AG10803 (cell line): ENCODE results near the gene DDAH1.
"Not testable (repeated sequence)": the region's sequence is repeated elsewhere in the genome, so short reads cannot be mapped to it uniquely, and the experiment has no call there.

Source experiments
- DNase-seq: peaks from one replicate; pipeline ENCODE4 v3.0.0; 2010; ENCODE audit warnings: low read depth
- H3K4me3 ChIP-seq: 2 replicates; pipeline ENCODE4 v1.5.1; 2011; ENCODE audit warnings: mild to moderate bottlenecking, low read length, control low read depth
- TF ChIP-seq, protein P1 (sequence below): conservative IDR thresholded peaks from 2 replicates; pipeline ENCODE4 v1.5.1; 2011; ENCODE audit warnings: mild to moderate bottlenecking, low read length, control low read depth, inconsistent platforms

Gene DDAH1

DNA sequence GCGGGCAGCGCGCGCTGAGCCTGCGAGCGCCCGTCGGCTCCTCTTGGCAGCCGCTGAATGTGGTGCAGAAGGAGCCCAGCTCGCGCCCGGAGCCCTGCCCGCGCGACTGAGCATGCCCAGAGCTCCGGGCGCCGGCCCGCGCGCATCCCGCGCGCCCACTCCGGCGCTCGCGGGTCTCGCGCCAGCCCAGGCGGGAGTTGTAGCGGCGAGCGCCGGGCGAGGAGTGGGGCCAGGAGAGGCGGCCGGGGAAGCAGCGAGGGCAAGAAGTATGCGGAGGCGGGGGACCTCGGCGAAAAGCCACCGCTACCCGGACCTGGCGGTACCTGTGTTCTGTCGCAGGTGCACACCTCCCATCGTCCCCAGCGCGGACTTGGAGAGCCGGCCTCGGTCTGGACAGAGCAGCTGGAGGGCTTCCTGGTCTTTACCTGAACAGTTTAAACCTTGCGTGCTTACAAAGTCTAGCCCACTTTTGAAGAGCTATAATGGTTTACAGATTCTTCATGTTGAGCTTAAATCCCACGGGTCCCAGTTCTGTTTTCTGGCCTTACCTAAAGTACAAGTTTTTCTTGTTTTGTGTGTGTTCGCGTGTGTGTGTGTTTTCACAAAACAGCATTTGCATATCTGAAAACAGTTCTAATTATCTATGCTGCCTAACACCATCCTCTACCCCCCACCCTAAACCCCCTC, at the start of gene DDAH1:
Gene DDAH1 (minus strand): TSS at position 61 of the 687 bp plus-strand sequence. CDS start 114 bp downstream, outside the sequence.
- H3K4me3 ChIP-seq: peak within 1 kb of the TSS; percentile 76
- TF ChIP-seq, protein P1, sequence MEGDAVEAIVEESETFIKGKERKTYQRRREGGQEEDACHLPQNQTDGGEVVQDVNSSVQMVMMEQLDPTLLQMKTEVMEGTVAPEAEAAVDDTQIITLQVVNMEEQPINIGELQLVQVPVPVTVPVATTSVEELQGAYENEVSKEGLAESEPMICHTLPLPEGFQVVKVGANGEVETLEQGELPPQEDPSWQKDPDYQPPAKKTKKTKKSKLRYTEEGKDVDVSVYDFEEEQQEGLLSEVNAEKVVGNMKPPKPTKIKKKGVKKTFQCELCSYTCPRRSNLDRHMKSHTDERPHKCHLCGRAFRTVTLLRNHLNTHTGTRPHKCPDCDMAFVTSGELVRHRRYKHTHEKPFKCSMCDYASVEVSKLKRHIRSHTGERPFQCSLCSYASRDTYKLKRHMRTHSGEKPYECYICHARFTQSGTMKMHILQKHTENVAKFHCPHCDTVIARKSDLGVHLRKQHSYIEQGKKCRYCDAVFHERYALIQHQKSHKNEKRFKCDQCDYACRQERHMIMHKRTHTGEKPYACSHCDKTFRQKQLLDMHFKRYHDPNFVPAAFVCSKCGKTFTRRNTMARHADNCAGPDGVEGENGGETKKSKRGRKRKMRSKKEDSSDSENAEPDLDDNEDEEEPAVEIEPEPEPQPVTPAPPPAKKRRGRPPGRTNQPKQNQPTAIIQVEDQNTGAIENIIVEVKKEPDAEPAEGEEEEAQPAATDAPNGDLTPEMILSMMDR: no peak
- peak; percentile 65 for DNase-seq

DNA sequence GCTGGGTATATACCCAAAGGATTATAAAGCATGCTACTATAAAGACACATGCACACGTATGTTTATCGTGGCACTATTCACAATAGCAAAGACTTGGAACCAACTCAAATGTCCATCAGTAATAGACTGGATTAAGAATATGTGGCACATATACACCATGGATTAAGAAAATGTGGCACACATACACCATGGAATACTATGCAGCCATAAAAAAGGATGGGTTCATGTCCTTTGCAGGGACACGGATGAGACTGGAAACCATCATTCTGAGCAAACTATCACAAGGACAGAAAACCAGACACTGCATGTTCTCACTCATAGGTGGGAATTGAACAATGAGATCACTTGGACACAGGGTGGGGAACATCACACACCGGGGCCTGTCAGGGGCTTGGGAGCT, 49.0 kb upstream of the DDAH1 start:
- DNase-seq, H3K4me3 ChIP-seq: not testable (repeated sequence)

DNA sequence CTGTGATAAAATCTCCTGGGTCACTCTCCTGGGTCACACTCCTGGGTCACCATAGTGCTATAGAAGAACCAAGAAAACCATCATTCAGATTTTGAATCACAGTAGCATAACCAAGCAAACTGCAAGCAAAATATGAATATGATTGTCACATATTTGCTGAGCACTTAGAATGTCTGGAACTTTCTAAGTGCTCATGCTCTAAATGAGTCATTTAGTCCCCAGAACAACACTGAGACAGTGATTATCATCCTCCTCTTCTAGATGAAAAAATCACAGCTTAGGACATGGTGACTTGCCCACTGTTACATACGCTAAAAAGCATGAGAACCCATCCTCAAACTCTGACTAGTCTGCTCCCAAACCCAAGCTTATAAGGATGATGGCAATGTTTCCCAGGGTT, 39.5 kb upstream of the DDAH1 start:
- peak; percentile 37 for DNase-seq
- TF ChIP-seq, protein P1: no peak
- H3K4me3 ChIP-seq: no peak overlapping the region

DNA sequence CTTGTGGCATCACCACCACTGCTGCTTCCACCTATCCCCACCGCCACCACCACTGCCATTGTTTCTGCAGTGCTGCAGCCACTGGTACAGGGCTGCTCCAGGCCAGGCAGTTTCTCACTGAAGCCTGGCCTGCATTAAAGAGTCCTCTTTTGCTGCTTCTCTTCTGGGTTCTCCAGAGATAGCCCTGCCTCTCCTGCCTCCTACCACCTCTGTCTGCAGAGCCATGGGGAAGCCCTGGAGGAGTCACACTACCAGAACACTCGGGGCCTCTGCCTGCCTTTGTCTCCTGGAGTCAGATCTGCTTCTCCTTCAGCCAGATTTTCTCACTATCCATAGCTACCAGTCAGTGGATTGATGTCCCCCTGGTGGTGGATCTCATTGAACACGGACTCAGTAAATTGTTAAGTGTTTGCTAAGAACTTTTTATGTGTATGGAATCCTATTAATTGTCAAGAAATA, 37.7 kb upstream of the DDAH1 start:
- TF ChIP-seq, protein P1: peak; percentile 60
- peak; percentile 63 for DNase-seq
- H3K4me3 ChIP-seq: no peak overlapping the region

DNA sequence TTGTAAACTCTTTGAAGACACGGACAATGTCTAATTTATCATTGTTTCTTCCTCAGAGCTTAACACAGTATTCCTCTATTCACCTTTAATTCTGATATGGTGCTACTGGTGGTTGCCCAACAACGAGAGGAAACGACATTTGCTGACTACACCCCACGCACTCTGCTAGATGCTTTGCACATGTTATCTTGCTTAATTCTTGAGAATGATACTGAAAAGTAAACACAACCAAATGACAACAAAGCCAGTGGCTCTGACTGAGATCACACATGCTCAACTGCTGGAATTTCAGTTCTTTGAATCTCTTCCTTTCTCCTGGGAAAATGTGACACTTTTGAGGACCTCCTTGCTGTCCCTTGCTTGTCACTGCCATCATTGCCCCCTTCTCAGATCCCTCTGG, 37.2 kb upstream of the DDAH1 start:
- TF ChIP-seq, protein P1: no peak
- DNase-seq: peak; percentile 67

DNA sequence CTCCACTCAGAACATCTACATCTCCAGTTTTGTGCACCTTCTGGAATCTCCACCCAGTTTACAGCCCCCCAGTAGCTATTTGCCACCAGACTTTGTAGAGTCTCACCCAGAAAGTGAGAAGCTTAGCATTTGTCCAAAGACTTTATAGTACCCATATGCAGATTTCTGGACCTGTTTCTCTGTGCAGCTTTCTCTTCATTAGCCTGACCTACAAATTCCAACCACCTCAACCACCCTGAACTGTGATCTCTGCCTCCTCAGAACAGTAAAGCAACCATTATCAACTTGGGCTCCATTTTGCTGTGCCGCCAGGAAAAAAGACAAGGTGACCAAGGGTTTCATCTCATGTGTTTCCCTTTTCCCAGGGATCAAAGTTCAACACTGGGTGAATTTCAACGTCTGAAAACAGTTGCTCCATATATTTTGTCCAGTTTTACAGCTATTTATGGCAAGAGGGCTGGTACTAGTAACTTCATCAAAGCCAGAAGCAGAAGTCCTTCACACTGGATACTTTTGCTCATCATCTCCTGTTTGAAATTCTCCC, 36.5 kb upstream of the DDAH1 start:
- H3K4me3 ChIP-seq: no peak overlapping the region
- no peak for DNase-seq
- TF ChIP-seq, protein P1: no peak

More for the DNA sequence above, 37.2 kb upstream of the DDAH1 start:
- no peak overlapping the region for H3K4me3 ChIP-seq

DNA sequence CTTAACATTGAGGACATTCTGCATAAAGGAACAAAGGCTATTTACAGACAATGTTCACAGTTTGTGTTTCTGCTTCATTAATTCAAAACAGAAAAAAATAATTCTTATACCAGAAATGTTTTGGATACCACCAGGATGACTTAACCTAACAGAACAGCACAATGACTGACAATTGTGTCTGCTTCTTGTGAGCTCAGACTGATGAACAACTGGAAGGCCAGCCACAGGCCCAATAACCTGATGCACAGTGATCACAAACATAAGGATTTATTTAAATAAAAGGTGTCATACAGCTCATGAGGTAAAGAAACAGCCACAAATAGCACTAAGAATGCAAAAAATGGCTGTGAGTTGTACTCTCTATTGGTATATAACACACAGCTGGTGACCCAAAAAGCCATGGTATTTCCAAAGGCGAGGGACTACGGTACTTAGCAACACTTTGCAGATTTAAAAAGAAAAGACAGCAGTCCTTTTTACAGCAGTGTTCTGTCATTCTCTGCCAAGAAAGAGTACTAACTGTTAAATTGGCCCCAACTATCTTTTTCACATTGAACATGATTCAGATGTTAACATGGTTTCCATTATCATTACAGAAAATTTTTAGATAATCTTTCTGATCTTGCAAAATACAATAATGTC, 32.1 kb upstream of the DDAH1 start:
- DNase-seq: peak; percentile 63
- TF ChIP-seq, protein P1: no peak
- no peak overlapping the region for H3K4me3 ChIP-seq
